Spleen (tissue), 7 donors: ENCODE data around the gene KANK4.

Experiments
- POLR2A ChIP-seq, 3 donors: fragments of 450-650 bp; IDR thresholded peaks; one replicate each; pipeline ENCODE4 v1.5.1; 2017; ENCODE audit warnings: antibody characterized with exemption in 3 of 3, mild to moderate bottlenecking in 1 of 3
- POLR2AphosphoS5 ChIP-seq, 3 donors: sonication (generic); formaldehyde crosslinking; IDR thresholded peaks; one replicate each; pipeline ENCODE4 v1.5.1; 2017; ENCODE audit warnings: antibody characterized with exemption in 3 of 3
- TF ChIP-seq, protein P1 (sequence below), 11 experiments: fragments of 200-600 bp in 7 of 11; fragments of 450-650 bp in 4 of 11; sonication (generic) in 4 of 11; IDR thresholded peaks in 8 of 11; conservative IDR thresholded peaks in 3 of 11; 1 replicate in 7 of 11; 2 replicates in 4 of 11; pipeline versions ENCODE4 v1.4.0 to v1.8.0; 2016 to 2021; ENCODE audit warnings: antibody characterized with exemption in 11 of 11, inconsistent platforms in 4 of 11, mild to moderate bottlenecking in 1 of 11
- donor health status: DM: no; HTN: no; CAD: no; lungs with moderate emphysema.
- donor health status: DM: no; HTN: no; CAD: no.
- donor health status: DM: no; HTN: no; CAD: no.

DNA sequence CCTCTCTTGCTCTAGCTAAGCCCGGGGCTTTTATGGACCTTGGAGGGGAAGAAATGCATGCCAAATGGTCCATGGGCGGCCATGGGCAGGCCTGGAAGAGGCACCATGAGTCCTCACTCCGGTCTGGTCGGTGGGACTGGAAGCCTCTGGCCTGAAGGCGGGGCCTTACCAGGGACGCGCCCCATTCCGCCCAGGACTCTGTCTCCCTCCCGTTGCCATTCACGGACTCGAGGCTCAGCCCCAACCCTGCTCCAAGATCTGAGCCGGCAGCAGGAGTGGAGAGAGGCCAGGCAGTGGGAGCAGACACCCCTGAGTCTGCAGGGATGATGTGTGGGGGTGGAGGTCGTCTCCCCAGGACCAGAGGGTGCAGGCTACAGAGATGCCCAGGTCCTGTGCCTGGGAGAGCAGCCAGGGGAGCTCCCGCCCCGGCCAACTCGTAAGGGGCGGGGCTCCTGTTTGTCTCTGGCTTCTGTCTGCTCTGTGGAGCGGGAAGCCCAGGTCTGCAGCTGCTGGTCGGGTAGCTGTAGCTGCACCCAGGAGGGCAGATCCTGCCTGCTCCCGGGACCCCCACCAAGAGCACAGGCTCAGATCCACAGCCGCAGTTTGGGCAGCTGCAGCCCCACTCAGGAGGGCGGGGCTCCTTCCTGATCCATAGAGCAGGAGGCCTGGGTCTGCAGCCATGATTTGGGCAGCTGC lies 8.3 kb upstream of the KANK4 start:
- TF ChIP-seq, protein P1, sequence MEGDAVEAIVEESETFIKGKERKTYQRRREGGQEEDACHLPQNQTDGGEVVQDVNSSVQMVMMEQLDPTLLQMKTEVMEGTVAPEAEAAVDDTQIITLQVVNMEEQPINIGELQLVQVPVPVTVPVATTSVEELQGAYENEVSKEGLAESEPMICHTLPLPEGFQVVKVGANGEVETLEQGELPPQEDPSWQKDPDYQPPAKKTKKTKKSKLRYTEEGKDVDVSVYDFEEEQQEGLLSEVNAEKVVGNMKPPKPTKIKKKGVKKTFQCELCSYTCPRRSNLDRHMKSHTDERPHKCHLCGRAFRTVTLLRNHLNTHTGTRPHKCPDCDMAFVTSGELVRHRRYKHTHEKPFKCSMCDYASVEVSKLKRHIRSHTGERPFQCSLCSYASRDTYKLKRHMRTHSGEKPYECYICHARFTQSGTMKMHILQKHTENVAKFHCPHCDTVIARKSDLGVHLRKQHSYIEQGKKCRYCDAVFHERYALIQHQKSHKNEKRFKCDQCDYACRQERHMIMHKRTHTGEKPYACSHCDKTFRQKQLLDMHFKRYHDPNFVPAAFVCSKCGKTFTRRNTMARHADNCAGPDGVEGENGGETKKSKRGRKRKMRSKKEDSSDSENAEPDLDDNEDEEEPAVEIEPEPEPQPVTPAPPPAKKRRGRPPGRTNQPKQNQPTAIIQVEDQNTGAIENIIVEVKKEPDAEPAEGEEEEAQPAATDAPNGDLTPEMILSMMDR (IDR thresholded peaks at IDR 0.05 in 8 of 11, conservative IDR thresholded peaks at IDR 0.05 in 3 of 11) = no peak
- TF ChIP-seq POLR2A (IDR thresholded peaks at IDR 0.05) (no peak), POLR2AphosphoS5 (IDR thresholded peaks at IDR 0.05) (no peak)
